GM12864 (cell line): ENCODE data around the gene GFRA1.

Experiments
- DNase-seq: peaks from one replicate; pipeline ENCODE4 v3.0.0-alpha.2; 2011; ENCODE audit warnings: low read depth
- H3K4me3 ChIP-seq: 2 replicates; pipeline ENCODE4 v1.5.1; 2011; ENCODE audit warnings: mild to moderate bottlenecking, low read depth, low read length, control low read depth
- CTCF ChIP-seq: IDR thresholded peaks from 2 replicates; pipeline ENCODE4 v1.5.1; 2011; ENCODE audit warnings: low read depth, mild to moderate bottlenecking, moderate library complexity, low read length, control low read depth, inconsistent platforms; ENCODE audit errors: missing control alignments

The GFRA1 gene

GRCh38 chr10:116126954-116127695 is 145.9 kb downstream of the GFRA1 start:
- no peak overlapping the region for H3K4me3 ChIP-seq
- no peak for TF ChIP-seq CTCF
- no peak for DNase-seq

GRCh38 chr10:116126239-116126638 is 146.8 kb downstream of the GFRA1 start:
- no peak for DNase-seq
- H3K4me3 ChIP-seq, result no peak overlapping the region
- TF ChIP-seq CTCF, result no peak

GRCh38 chr10:116125180-116125579 is 147.8 kb downstream of the GFRA1 start:
- no peak for TF ChIP-seq CTCF
- no peak for DNase-seq

GRCh38 chr10:116124777-116125176 is 148.2 kb downstream of the GFRA1 start:
- H3K4me3 ChIP-seq, result no peak overlapping the region
- DNase-seq, result no peak
- TF ChIP-seq CTCF, result no peak

More at GRCh38 chr10:116125180-116125579, 147.8 kb downstream of the GFRA1 start:
- no peak overlapping the region for H3K4me3 ChIP-seq

- TF ChIP-seq CTCF, result no peak
- no peak for DNase-seq
- no peak overlapping the region for H3K4me3 ChIP-seq
These were observed 150.3 kb downstream of the GFRA1 start for GRCh38 chr10:116122664-116123063.

- no peak overlapping the region for H3K4me3 ChIP-seq
- DNase-seq, result no peak
These were observed 151.1 kb downstream of the GFRA1 start for GRCh38 chr10:116121640-116122525.

More at GRCh38 chr10:116121640-116122525, 151.1 kb downstream of the GFRA1 start:
- no peak for TF ChIP-seq CTCF
